ENCODE data around the gene C1GALT1.
"Not testable (repeated sequence)": the region's sequence is repeated elsewhere in the genome, so short reads cannot be mapped to it uniquely, and the experiment has no call there.

C1GALT1 gene

GRCh38 chr7:7182156-7183060 lies at the start of gene C1GALT1:
Gene C1GALT1 (plus strand): TSS chr7:7182544. CDS start chr7:7234320, 51,776 bp downstream.
- DNase-seq, result peak; percentile 96

GRCh38 chr7:7134046-7134445 lies 48.3 kb upstream of the C1GALT1 start:
- DNase-seq, result no peak

GRCh38 chr7:7135074-7135473 lies 47.3 kb upstream of the C1GALT1 start:
- no peak for DNase-seq

GRCh38 chr7:7135924-7136323 lies 46.4 kb upstream of the C1GALT1 start:
- not testable (repeated sequence) for DNase-seq

- no peak for DNase-seq
Observed at GRCh38 chr7:7136466-7137381, 45.6 kb upstream of the C1GALT1 start.

- DNase-seq, result no peak
Observed at GRCh38 chr7:7138897-7139296, 43.4 kb upstream of the C1GALT1 start.

GRCh38 chr7:7143404-7143803 lies 38.9 kb upstream of the C1GALT1 start:
- DNase-seq, result not testable (repeated sequence)

- DNase-seq, result not testable (repeated sequence)
Observed at GRCh38 chr7:7145151-7145550, 37.2 kb upstream of the C1GALT1 start.

GRCh38 chr7:7146837-7147236 lies 35.5 kb upstream of the C1GALT1 start:
- DNase-seq, result no peak

- DNase-seq, result no peak
Observed at GRCh38 chr7:7148798-7149481, 33.4 kb upstream of the C1GALT1 start.

- DNase-seq, result no peak
Observed at GRCh38 chr7:7151285-7151684, 31.1 kb upstream of the C1GALT1 start.

- DNase-seq, result no peak
Observed at GRCh38 chr7:7151865-7152264, 30.5 kb upstream of the C1GALT1 start.

- no peak for DNase-seq
Observed at GRCh38 chr7:7152315-7152714, 30.0 kb upstream of the C1GALT1 start.

- not testable (repeated sequence) for DNase-seq
Observed at GRCh38 chr7:7154355-7154754, 28.0 kb upstream of the C1GALT1 start.

GRCh38 chr7:7156663-7157062 lies 25.7 kb upstream of the C1GALT1 start:
- no peak for DNase-seq

- peak; percentile 56 for DNase-seq
Observed at GRCh38 chr7:7157177-7157886, 25.0 kb upstream of the C1GALT1 start.

- DNase-seq, result no peak
Observed at GRCh38 chr7:7157887-7158271, 24.5 kb upstream of the C1GALT1 start.

- DNase-seq, result no peak
Observed at GRCh38 chr7:7159063-7159658, 23.2 kb upstream of the C1GALT1 start.

- DNase-seq, result no peak
Observed at GRCh38 chr7:7164591-7164990, 17.8 kb upstream of the C1GALT1 start.

GRCh38 chr7:7165372-7165771 lies 17.0 kb upstream of the C1GALT1 start:
- DNase-seq, result no peak

GRCh38 chr7:7166318-7166717 lies 16.0 kb upstream of the C1GALT1 start:
- DNase-seq, result no peak

GRCh38 chr7:7169296-7169695 lies 13.0 kb upstream of the C1GALT1 start:
- no peak for DNase-seq
